Sigmoid colon (tissue), 4 donors: ENCODE data around the gene KMT2D.

Experiments
- CTCF ChIP-seq, 4 experiments: fragments of 450-650 bp in 3 of 4; fragments of 200-600 bp in 1 of 4; IDR thresholded peaks; one replicate each; pipeline ENCODE4 v1.5.1; 2016 to 2019; ENCODE audit warnings: antibody characterized with exemption in 4 of 4, mild to moderate bottlenecking in 3 of 4, moderate library complexity in 2 of 4
- EP300 ChIP-seq, 4 donors: sonication (generic); formaldehyde crosslinking; IDR thresholded peaks; one replicate each; pipeline ENCODE4 v1.6.1; 2017; ENCODE audit warnings: antibody characterized with exemption in 4 of 4
- POLR2A ChIP-seq, 2 donors: fragments of 450-650 bp; IDR thresholded peaks; one replicate each; pipeline ENCODE4 v1.6.1; 2016; ENCODE audit warnings: antibody characterized with exemption in 2 of 2, mild to moderate bottlenecking in 2 of 2, moderate library complexity in 2 of 2
- POLR2AphosphoS5 ChIP-seq, 4 donors: sonication (generic); formaldehyde crosslinking; IDR thresholded peaks; one replicate each; pipeline ENCODE4 v1.6.1; 2017; ENCODE audit warnings: antibody characterized with exemption in 4 of 4

GRCh38 chr12:49088150-49088931 lies 27.7 kb upstream of the KMT2D start:
- TF ChIP-seq CTCF (IDR thresholded peaks at IDR 0.05) (peak; percentile 69 to 92 (median 82)), EP300 (IDR thresholded peaks at IDR 0.05) (no peak), POLR2AphosphoS5 (IDR thresholded peaks at IDR 0.05) (peak in 1 of 4 donors; percentile 12), POLR2A (IDR thresholded peaks at IDR 0.05) (no peak)
